ENCODE results near the gene SERPINB13. TPM values are rescaled to one million over a fixed set of nuclear protein-coding genes. Genes with fewer than 3 reads are reported as not detected.

SERPINB13 gene
- total RNA-seq, 1 experiment from 2014 or later: not detected

- H3K27me3 Mint-ChIP-seq (ENCODE audit: unreplicated experiment): no peaks in the 10 kb centered on the region
- no peak overlapping the region for H3K4me3 Mint-ChIP-seq (ENCODE audit: low read depth, unreplicated experiment)
- BruUV-seq (replicated peaks): no TSS peak
- H3K27ac Mint-ChIP-seq (ENCODE audit: unreplicated experiment): no peak overlapping the region
- no peak for TF ChIP-seq CTCF (IDR thresholded peaks at IDR 0.05; ENCODE audit: unreplicated experiment)
- CTCF ChIA-PET: no interaction called here
- no peak for DNase-seq
- H3K36me3 Mint-ChIP-seq (ENCODE audit: insufficient read depth, unreplicated experiment): no peaks in the 10 kb centered on the region
- H3K9me3 Mint-ChIP-seq (ENCODE audit: low read depth, unreplicated experiment): no peaks in the 10 kb centered on the region
- no peaks in the 10 kb centered on the region for H3K4me1 Mint-ChIP-seq (ENCODE audit: low read depth, unreplicated experiment)
- intact Hi-C loops (cut with micrococcal nuclease; ENCODE audit: unreplicated experiment): no loop called here
These were observed 22.6 kb upstream of the SERPINB13 start for GRCh38 chr18:63564561-63564960.

- H3K36me3 Mint-ChIP-seq (ENCODE audit: insufficient read depth, unreplicated experiment): no peaks in the 10 kb centered on the region
- no peaks in the 10 kb centered on the region for H3K4me1 Mint-ChIP-seq (ENCODE audit: low read depth, unreplicated experiment)
- CTCF ChIA-PET: interaction anchor here (1.5 kb wide), 2 partner anchors 17 to 49 kb away, joined by 3 to 6 read pairs; no protein-coding TSS in a partner anchor
- intact Hi-C loops (cut with micrococcal nuclease; ENCODE audit: unreplicated experiment): no loop called here
- TF ChIP-seq CTCF (IDR thresholded peaks at IDR 0.05; ENCODE audit: unreplicated experiment): no peak
- no TSS peak for BruUV-seq (replicated peaks)
- no peak overlapping the region for H3K27ac Mint-ChIP-seq (ENCODE audit: unreplicated experiment)
- no peaks in the 10 kb centered on the region for H3K27me3 Mint-ChIP-seq (ENCODE audit: unreplicated experiment)
- H3K9me3 Mint-ChIP-seq (ENCODE audit: low read depth, unreplicated experiment): no peaks in the 10 kb centered on the region
- no peak overlapping the region for H3K4me3 Mint-ChIP-seq (ENCODE audit: low read depth, unreplicated experiment)
- DNase-seq: no peak
These were observed 19.9 kb upstream of the SERPINB13 start for GRCh38 chr18:63567276-63567675.

- no peak overlapping the region for H3K4me3 Mint-ChIP-seq (ENCODE audit: low read depth, unreplicated experiment)
- intact Hi-C loops (cut with micrococcal nuclease; ENCODE audit: unreplicated experiment): no loop called here
- no peaks in the 10 kb centered on the region for H3K27me3 Mint-ChIP-seq (ENCODE audit: unreplicated experiment)
- no peaks in the 10 kb centered on the region for H3K9me3 Mint-ChIP-seq (ENCODE audit: low read depth, unreplicated experiment)
- TF ChIP-seq CTCF (IDR thresholded peaks at IDR 0.05; ENCODE audit: unreplicated experiment): no peak
- no TSS peak for BruUV-seq (replicated peaks)
- H3K36me3 Mint-ChIP-seq (ENCODE audit: insufficient read depth, unreplicated experiment): no peaks in the 10 kb centered on the region
- CTCF ChIA-PET: interaction anchor here (1.5 kb wide), 1 partner anchor 18 kb away, joined by 6 read pairs; no protein-coding TSS in a partner anchor
- no peaks in the 10 kb centered on the region for H3K4me1 Mint-ChIP-seq (ENCODE audit: low read depth, unreplicated experiment)
- H3K27ac Mint-ChIP-seq (ENCODE audit: unreplicated experiment): no peak overlapping the region
- no peak for DNase-seq
These were observed 19.3 kb upstream of the SERPINB13 start for GRCh38 chr18:63567825-63568224.

GRCh38 chr18:63570721-63571120 lies 16.4 kb upstream of the SERPINB13 start:
- Mint-ChIP-seq H3K4me1 (ENCODE audit: low read depth, unreplicated experiment) (no peaks in the 10 kb centered on the region), H3K9me3 (ENCODE audit: low read depth, unreplicated experiment) (no peaks in the 10 kb centered on the region), H3K27me3 (ENCODE audit: unreplicated experiment) (no peaks in the 10 kb centered on the region), H3K4me3 (ENCODE audit: low read depth, unreplicated experiment) (no peak overlapping the region), H3K27ac (ENCODE audit: unreplicated experiment) (no peak overlapping the region), H3K36me3 (ENCODE audit: insufficient read depth, unreplicated experiment) (no peaks in the 10 kb centered on the region)
- TF ChIP-seq CTCF (IDR thresholded peaks at IDR 0.05; ENCODE audit: unreplicated experiment): no peak
- no peak for DNase-seq
- no TSS peak for BruUV-seq (replicated peaks)
- CTCF ChIA-PET: no interaction called here
- intact Hi-C loops (cut with micrococcal nuclease; ENCODE audit: unreplicated experiment): no loop called here

Measured in Calu3 (cell line).